Measurements from ENCODE around the gene FHIP1B.

Gene FHIP1B

GRCh38 chr11:6202041-6202440 is 32.4 kb downstream of the FHIP1B start:
- no peak for DNase-seq

- no peak for DNase-seq
Observed at GRCh38 chr11:6201481-6201880, 33.0 kb downstream of the FHIP1B start.

GRCh38 chr11:6200975-6201374 is 33.5 kb downstream of the FHIP1B start:
- peak in 2 of 58 donors; percentile 5 to 15 for DNase-seq

- no peak for DNase-seq
Observed at GRCh38 chr11:6199174-6199810, 35.1 kb downstream of the FHIP1B start, which contains the start of gene OR52W1. Gene OR52W1 (plus strand): TSS chr11:6199224. CDS start chr11:6199224, 0 bp downstream.

- no peak for DNase-seq
Observed at GRCh38 chr11:6197466-6198200, 36.8 kb downstream of the FHIP1B start.

GRCh38 chr11:6196396-6196795 is 38.0 kb downstream of the FHIP1B start:
- no peak for DNase-seq

- no peak for DNase-seq
Observed at GRCh38 chr11:6194065-6194581, 40.3 kb downstream of the FHIP1B start.

- DNase-seq, result no peak
Observed at GRCh38 chr11:6191742-6192141, 42.7 kb downstream of the FHIP1B start.

- DNase-seq, result no peak
Observed at GRCh38 chr11:6175440-6175839, 59.0 kb downstream of the FHIP1B start.

GRCh38 chr11:6170226-6170625 is 64.2 kb downstream of the FHIP1B start, which contains the start of gene OR52B2:
Gene OR52B2 (minus strand): TSS chr11:6170326. CDS start chr11:6170326, 0 bp downstream.
- DNase-seq, result no peak
